Activated CD4-positive, alpha-beta T cell treated with anti-CD3 and anti-CD28 coated beads, Interleukin-2, amount 50 U/mL, for 24 hours (primary cell): ENCODE measurements around the gene CCHCR1.

Experiments used
- DNase-seq, 2 donors: peaks; one replicate each; pipeline ENCODE4 v3.0.0-alpha.2; 2020; ENCODE audit warnings: low read depth in 1 of 2, low spot score in 1 of 2

Gene CCHCR1

DNA sequence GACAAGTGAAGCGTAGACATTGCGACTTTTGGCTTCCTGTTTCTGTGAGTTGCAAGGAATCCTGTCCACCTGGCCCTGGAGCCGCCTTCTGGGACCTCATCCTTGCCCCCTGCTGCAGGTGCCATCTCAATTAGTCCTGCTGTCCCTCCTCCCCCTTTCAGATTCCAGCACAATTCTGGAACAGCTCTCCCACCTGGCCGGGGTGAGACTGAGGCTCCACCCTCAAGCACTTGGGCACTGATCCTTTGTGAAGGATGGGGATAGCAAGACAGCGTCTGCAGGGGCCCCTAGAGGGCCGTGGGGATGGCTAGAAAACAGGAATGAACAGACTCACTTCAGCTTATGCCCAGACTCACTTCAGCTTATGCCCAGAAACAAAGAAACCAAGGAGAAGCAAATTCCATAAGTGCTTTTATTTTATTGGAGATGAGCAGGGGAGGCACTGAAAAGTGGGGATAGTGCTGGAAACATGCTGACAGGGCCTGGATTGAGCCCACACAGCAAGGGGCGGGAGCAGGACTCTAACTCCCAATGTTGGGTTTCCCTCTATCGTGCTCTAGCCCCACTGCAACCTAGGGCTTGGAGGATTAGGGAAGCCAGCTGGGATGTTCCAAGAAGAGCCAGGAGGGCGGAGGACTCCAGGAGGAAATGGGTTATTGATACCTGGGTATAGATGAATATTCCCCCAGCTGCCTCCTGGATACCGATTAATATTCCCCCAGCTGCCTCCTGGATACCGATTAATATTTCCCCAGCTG is 46.6 kb downstream of the CCHCR1 start:
- no peak for DNase-seq

DNA sequence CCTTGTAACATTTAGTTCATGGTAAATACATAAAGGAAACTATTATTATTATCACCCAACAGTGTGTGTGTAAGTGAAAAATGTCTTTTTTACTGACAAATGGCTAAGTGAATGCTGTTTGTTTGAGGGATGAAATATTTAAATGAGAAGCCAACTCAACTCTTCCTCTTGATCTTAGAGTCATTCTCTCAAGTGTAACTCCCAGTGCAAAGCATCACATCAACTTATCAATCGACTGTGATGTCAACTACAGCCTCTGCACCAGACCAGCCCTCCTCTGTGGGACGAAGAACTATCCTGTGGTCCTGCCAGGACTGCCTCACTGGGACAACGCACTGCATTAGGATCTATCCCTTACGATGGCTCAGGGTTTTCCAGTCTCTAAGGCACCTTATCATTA is 50.5 kb downstream of the CCHCR1 start:
- DNase-seq: no peak

DNA sequence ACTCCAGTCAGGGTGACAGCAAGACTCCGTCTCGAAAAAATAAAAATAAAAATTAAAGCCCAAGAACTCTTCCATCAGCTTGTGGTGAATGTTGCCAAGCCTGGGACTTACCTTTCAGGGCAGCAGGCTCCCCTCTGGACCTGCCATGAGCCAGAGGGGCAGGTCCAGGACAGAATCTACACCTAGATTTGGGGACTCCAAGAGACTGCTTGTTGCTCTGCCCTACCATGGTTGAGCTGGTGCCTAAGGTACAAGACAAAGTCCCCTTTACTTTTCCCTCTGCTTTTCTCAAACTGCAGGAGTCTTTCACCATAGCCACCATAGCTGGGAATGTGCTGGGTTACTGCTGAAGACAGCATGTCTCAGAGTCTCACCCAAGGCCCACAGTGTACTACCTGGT is 54.5 kb downstream of the CCHCR1 start:
- no peak for DNase-seq

DNA sequence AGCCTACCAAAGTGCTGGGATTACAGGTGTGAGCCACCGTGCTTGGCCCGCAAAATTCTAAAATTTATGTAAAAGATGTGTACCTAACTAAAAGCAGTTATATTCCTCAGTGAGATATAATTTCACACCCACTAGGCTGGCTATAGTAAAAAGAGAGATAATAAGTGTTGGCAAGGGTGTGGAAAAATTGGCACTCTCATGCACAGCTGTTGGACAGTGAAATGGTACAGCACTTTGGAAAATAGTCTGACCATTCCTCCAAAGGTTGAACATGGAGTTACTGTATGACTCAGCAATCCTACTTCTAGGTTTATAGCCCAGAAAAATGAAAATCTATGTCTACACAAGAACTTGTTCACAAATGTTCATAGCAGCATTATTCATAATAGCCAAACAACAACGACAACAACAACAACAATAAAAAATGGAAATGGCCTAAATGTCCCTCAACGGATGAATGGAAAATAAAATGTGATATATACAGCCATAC is 59.1 kb downstream of the CCHCR1 start:
- DNase-seq: no peak

DNA sequence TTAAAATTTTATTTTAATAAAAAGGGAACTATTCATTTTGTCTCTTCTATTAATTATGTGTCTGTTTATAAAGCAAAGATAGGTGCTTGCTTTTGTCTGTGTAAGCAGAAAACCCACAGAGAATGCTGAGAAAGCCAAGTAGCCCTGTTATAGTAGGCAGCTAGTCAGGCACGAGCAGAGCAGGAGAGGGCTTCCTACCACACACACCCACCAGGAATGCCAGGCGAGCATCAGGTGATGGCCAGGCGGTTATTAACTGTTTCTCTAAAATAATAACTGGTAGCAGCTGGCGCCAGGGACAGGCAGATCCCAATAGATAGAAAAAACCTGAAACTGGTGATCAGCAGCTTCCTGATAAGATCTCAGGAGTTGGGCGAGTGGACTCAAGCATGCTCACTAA is 60.9 kb downstream of the CCHCR1 start:
- DNase-seq: no peak

DNA sequence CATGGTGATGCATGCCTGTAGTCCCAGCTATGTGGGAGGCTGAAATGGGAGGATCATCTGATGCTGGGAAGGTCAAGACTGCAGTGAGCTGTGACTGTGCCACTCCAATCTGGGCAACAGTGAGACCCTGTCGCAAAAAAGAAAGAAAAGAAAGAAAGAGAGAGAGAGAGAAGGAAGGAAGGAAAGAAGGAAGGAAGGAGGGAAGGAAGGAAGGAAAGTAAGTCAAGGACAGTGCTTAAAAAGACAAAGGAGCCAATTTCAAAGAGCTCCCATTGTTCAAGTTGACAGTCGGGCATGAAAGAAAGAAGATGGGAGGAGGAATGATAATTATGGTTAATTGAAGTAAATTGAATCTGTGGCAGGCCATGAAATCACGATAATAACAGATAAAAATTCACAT is 61.4 kb downstream of the CCHCR1 start:
- no peak for DNase-seq

DNA sequence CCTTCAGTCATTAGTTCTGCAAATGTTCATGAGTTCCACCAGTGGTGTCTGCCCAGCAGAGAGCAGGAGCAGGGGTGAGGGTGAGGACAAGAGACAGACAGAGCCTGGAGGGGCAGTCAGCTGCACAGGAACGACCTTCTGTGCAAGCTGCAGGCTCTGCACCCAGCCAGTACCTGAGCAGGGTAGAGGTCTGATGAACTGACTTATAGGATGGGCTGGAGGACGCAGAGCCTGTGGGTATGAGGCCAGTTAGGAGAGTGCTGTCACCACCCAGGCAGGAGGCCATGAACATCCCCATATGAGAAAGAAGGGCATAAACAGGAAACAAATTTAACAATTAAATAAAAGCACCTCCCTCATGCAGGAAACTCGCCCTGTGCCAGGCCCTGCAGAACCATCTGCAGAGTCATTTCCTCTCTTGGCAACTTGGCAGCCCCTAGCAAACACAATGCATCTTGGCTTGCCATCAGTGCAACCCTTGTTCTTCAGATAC is 63.2 kb downstream of the CCHCR1 start:
- DNase-seq: peak in 1 of 2 donors; percentile 16

DNA sequence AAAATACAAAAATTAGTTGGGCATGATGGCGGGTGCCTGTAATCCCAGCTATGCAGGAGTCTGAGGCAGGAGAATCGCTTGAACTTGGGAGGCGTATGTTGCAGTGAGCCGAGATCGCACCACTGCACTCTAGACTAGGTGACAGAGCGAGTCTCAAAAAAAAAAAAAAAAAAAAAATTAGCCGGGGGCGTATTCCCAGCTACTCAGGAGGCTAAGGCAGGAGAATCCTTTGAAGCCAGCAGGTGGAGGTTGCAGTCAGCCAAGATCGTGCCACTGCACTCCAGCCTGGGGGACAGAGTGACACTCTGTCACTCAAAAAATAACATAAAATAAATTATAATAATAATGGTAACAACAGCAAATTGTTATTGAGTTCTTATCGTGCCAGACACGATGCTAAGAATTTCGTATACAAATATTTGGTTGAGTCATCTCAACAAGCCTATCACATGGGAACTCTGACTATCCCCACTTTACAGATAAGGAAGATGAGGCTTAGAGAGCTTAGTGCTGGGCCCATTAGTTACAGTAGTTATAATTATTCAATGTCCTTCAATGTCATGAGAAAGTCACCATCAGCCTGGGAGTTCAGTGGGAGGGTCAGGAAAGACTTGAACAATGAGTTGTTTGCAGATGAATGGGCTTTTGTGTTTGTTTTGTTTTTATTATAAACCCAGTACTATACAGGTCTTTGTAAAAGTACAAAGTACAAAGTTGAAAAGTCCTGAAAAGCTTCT is 64.7 kb downstream of the CCHCR1 start:
- DNase-seq: no peak
